ENCODE data around the gene FBXL13.
A peak's percentile ranks its signal among the peaks of the same experiment; 100 is the strongest.
"Not testable (repeated sequence)": the region's sequence is repeated elsewhere in the genome, so short reads cannot be mapped to it uniquely, and the experiment has no call there.

The FBXL13 gene

DNA sequence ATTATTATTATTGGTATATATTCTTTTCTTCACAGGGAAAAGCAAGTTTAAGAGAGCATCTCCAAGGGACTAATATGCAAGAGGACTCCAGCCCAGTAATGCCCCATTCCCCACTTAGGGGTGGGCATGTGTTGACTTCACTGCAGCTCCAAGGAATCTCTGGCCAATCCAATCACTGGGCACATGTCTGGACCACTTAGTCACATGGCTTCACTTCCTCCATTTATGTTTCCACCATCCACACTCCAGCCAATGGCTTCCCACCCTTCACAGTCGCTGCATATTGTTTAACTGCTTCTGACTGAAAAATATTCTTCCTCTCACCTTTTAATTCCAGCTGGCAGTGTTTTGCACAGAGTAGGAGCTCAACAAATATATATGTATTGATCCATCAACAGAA, 43.6 kb downstream of the FBXL13 start:
- Mint-ChIP-seq H3K27me3 (no peaks in the 10 kb centered on the region), H3K36me3 (peaks cover 2% of the 10 kb centered on the region), H3K4me1 (no peaks in the 10 kb centered on the region), H3K27ac (no peak overlapping the region), H3K4me3 (no peak overlapping the region), H3K9me3 (no peaks in the 10 kb centered on the region)
- no peak for ATAC-seq (ENCODE audit: low read depth)
- no peak for DNase-seq (ENCODE audit: low spot score in 2 of 2)

DNA sequence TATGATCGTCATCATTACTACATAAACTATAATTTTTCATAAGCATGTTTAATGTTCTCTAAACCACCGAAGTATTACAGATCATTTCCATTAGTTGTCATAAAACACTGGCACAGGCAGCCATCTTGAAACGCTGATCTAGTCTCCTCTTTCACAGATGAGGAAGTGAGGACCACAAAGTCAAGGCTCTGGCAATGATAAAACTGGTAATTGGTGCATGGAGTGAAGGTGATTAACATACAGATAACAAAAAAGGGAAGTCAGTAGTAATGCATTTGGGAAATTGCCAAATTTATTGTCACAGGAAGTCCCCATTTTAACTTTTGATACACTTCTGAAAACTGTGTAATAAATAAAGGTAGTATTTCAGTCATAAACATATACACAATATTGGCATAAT, 49.3 kb downstream of the FBXL13 start:
- H3K27ac Mint-ChIP-seq: no peak overlapping the region

DNA sequence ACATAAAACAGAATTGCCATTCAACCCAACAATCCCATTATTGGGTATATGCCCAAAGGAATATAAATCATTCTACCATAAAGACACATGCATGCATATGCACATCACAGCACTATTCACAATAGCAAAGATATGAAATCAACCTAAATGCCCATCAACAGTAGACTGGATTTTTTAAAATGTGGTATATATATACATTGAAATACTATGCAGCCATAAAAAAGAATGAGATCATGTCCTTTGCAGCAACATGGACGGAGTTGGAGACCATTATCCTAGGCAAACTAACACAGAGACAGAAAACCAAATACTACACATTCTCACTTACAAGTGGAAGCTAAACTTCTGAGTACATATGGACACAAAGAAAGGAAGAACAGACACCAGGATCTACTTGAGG, 51.0 kb downstream of the FBXL13 start:
- not testable (repeated sequence) for H3K27me3 Mint-ChIP-seq; H3K27ac Mint-ChIP-seq; H3K4me1 Mint-ChIP-seq; H3K9me3 Mint-ChIP-seq; H3K4me3 Mint-ChIP-seq; ATAC-seq (ENCODE audit: low read depth); DNase-seq (ENCODE audit: low spot score in 2 of 2)
- H3K36me3 Mint-ChIP-seq: peaks cover 17% of the 10 kb centered on the region

More for the DNA sequence above, 49.3 kb downstream of the FBXL13 start:
- H3K36me3 Mint-ChIP-seq: peaks cover 11% of the 10 kb centered on the region
- ATAC-seq (ENCODE audit: low read depth) (peak; percentile 100), DNase-seq (ENCODE audit: low spot score in 2 of 2) (peak in 1 of 2 donors; percentile 48)
- peaks cover 9% of the 10 kb centered on the region for H3K9me3 Mint-ChIP-seq
- no peak overlapping the region for H3K4me3 Mint-ChIP-seq
- H3K4me1 Mint-ChIP-seq: peaks cover 6% of the 10 kb centered on the region
- H3K27me3 Mint-ChIP-seq: no peaks in the 10 kb centered on the region

DNA sequence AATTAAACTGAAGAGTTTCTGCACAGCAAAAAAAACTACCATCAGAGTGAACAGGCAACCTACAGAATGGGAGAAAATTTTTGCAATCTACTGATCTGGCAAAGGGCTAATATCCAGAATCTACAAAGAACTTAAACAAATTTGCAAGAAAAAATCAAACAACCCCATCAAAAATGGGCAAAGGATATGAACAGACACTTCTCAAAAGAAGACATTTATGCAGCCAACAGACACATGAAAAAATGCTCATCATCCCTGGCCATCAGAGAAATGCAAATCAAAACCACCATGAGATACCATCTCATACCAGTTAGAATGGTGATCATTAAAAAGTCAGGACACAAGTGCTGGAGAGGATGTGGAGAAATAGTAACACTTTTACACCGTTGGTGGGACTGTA, 53.1 kb downstream of the FBXL13 start:
- not testable (repeated sequence) for H3K4me1 Mint-ChIP-seq; H3K9me3 Mint-ChIP-seq; H3K4me3 Mint-ChIP-seq; H3K27ac Mint-ChIP-seq; ATAC-seq (ENCODE audit: low read depth); H3K27me3 Mint-ChIP-seq; DNase-seq (ENCODE audit: low spot score in 2 of 2)
- H3K36me3 Mint-ChIP-seq: peaks cover 22% of the 10 kb centered on the region

DNA sequence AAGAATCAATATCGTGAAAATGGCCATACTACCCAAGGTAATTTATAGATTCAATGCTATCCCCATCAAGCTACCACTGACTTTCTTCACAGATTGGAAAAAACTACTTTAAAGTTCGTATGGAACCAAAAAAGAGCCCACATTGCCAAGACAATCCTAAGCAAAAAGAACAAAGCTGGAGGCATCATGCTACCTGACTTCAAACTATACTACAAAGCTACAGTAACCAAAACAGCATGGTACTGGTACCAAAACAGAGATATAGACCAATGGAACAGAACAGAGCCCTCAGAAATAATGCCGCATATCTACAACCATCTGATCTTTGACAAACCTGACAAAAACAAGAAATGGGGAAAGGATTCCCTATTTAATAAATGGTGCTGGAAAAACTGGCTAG, 53.7 kb downstream of the FBXL13 start:
- not testable (repeated sequence) for H3K27me3 Mint-ChIP-seq; ATAC-seq (ENCODE audit: low read depth); DNase-seq (ENCODE audit: low spot score in 2 of 2); H3K9me3 Mint-ChIP-seq; H3K4me3 Mint-ChIP-seq; H3K4me1 Mint-ChIP-seq; H3K27ac Mint-ChIP-seq
- peaks cover 22% of the 10 kb centered on the region for H3K36me3 Mint-ChIP-seq

DNA sequence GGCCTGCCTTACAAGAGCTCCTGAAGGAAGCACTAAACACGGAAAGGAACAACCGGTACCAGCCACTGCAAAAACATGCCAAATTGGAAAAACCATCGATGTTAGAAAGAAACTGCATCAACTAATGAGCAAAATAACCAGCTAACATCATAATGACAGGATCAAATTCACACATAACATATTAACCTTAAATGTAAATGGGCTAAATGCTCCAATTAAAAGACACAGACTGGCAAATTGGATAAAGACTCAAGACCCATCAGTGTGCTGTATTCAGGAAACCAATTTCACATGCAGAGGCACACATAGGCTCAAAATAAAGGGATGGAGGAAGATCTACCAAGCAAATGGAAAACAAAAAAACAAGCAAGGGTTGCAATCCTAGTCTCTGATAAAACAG, 56.3 kb downstream of the FBXL13 start:
- H3K4me1 Mint-ChIP-seq; H3K4me3 Mint-ChIP-seq; ATAC-seq (ENCODE audit: low read depth); H3K27me3 Mint-ChIP-seq; DNase-seq (ENCODE audit: low spot score in 2 of 2); H3K27ac Mint-ChIP-seq: not testable (repeated sequence)
- Mint-ChIP-seq H3K36me3 (peaks cover 25% of the 10 kb centered on the region), H3K9me3 (peaks cover 10% of the 10 kb centered on the region)

DNA sequence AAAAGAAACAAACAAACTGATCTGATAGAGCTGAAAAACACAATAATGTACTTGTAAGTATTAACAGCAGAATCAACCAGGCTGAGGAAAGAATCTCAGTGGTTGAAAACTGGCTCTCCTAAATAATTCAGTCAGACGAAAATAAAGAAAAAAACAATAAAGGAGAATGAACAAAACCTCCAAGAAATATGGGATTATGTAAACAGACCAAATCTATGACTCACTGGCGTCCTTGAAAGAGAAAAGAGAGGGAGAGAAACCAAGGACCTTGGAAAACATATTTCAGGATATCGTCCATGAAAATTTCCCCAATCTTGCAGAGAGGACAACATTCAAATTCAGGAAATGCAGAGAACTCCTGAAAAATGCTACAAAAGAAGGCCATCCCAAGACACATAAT, 62.9 kb downstream of the FBXL13 start:
- Mint-ChIP-seq H3K9me3 (peaks cover 6% of the 10 kb centered on the region), H3K4me1 (peaks cover 18% of the 10 kb centered on the region), H3K4me3 (no peak overlapping the region), H3K27ac (no peak overlapping the region), H3K27me3 (no peaks in the 10 kb centered on the region), H3K36me3 (peaks cover 9% of the 10 kb centered on the region)
- ATAC-seq (ENCODE audit: low read depth): no peak
- no peak for DNase-seq (ENCODE audit: low spot score in 2 of 2)

GRCh38 chr7:103010211-103010610, 64.4 kb downstream of the FBXL13 start:
- Mint-ChIP-seq H3K4me1 (peaks cover 18% of the 10 kb centered on the region), H3K27ac (peak overlapping the region; percentile 72)

DNA sequence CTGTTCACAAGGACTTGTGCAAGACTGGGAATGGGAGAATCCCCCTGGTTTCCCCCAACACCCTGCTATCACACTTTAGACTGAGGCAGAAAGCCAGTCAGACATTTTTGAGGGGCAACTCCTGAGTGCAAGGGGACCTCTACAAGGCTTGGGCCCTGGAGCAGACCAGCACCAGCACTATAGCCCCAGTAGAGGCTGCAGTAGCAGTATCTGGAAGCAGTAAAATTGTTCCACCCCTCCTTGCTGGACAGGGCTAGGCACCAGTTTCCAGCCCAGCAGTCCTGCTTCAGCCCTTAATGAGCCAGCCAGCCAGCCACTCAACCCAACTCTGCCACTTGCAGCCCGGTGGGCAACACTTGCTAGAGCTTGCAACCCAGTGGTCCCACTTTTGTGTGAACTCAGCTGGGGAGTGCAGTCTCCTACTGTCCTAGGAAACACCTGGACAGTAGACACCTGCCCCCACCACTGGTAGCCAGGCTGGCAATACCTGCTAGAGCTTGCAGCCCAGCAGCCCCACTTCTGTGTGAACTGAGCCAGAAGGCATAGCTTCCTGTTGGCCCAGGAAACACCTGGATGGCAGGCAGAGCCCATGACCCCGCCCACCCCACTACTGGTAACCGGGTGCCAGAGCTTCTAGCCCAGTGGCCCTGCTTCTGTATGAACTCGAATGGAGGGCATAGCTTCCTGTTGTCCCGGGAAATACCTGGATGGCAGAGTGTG, 65.0 kb downstream of the FBXL13 start:
- Mint-ChIP-seq H3K27me3 (no peaks in the 10 kb centered on the region), H3K27ac (peak overlapping the region; percentile 72), H3K4me1 (peaks cover 18% of the 10 kb centered on the region), H3K4me3 (peak overlapping the region; percentile 61), H3K9me3 (peaks cover 10% of the 10 kb centered on the region), H3K36me3 (peaks cover 7% of the 10 kb centered on the region)
- DNase-seq (ENCODE audit: low spot score in 2 of 2) (peak; percentile 39 to 43), ATAC-seq (ENCODE audit: low read depth) (peak; percentile 92)

More at GRCh38 chr7:103010211-103010610, 64.4 kb downstream of the FBXL13 start:
- ATAC-seq (ENCODE audit: low read depth): peak; percentile 57
- DNase-seq (ENCODE audit: low spot score in 2 of 2): peak; percentile 3 to 22
- H3K27me3 Mint-ChIP-seq: no peaks in the 10 kb centered on the region
- H3K36me3 Mint-ChIP-seq: peaks cover 7% of the 10 kb centered on the region
- H3K4me3 Mint-ChIP-seq: peak overlapping the region; percentile 61
- H3K9me3 Mint-ChIP-seq: peaks cover 9% of the 10 kb centered on the region

DNA sequence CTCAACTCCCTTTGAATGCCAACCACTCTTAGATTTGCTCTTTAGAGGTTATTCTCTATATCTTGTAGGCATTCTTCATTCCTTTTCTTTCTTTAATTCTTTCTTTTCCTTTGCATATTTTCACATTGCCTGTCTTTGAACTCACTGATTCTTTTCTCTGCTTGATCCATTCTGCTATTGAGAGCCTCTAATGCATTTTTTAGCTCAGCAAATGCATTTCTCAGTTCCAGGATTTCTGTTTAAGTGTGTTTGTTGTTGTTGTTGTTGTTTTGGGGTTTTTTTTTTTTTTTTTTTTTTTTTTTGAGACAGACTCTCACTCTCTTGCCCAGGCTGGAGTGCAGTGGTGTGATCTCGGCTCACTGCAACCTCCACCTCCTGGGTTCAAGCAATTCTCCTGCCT, 71.6 kb downstream of the FBXL13 start:
- Mint-ChIP-seq H3K9me3 (peaks cover 20% of the 10 kb centered on the region), H3K27ac (no peak overlapping the region), H3K4me3 (no peak overlapping the region), H3K4me1 (peaks cover 3% of the 10 kb centered on the region), H3K27me3 (no peaks in the 10 kb centered on the region), H3K36me3 (peaks cover 21% of the 10 kb centered on the region)
- ATAC-seq (ENCODE audit: low read depth) (no peak), DNase-seq (ENCODE audit: low spot score in 2 of 2) (no peak)

GRCh38 chr7:103001210-103001609, 73.4 kb downstream of the FBXL13 start:
- DNase-seq (ENCODE audit: low spot score in 2 of 2): no peak
- Mint-ChIP-seq H3K36me3 (peaks cover 21% of the 10 kb centered on the region), H3K9me3 (peaks cover 19% of the 10 kb centered on the region), H3K27ac (no peak overlapping the region), H3K4me3 (no peak overlapping the region), H3K4me1 (no peaks in the 10 kb centered on the region), H3K27me3 (no peaks in the 10 kb centered on the region)
- no peak for ATAC-seq (ENCODE audit: low read depth)

GRCh38 chr7:102996957-102997356, 77.6 kb downstream of the FBXL13 start:
- Mint-ChIP-seq H3K27ac (no peak overlapping the region), H3K4me3 (no peak overlapping the region), H3K4me1 (no peaks in the 10 kb centered on the region), H3K36me3 (peaks cover 7% of the 10 kb centered on the region), H3K27me3 (no peaks in the 10 kb centered on the region), H3K9me3 (peaks cover 9% of the 10 kb centered on the region)
- no peak for DNase-seq (ENCODE audit: low spot score in 2 of 2)
- no peak for ATAC-seq (ENCODE audit: low read depth)

DNA sequence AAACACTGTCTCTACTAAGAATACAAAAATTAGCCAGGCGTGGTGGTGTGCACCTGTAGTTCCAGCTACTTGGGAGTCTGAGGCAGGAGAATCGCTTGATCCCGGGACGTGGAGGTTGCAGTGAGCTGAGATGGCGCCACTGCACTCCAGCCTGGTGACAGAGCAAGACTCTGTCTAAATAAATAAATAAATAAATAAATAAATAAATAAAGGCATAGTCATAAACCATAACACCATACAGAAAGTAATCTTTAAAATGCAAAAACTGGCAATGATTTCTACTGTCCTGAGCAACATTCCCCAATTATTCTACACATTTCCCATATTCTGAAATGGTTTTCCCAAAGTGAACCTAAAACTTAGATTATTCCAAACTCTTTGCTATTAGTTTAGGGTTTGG, 79.0 kb downstream of the FBXL13 start:
- not testable (repeated sequence) for H3K27ac Mint-ChIP-seq; H3K9me3 Mint-ChIP-seq; H3K4me1 Mint-ChIP-seq; H3K4me3 Mint-ChIP-seq; DNase-seq (ENCODE audit: low spot score in 2 of 2); H3K27me3 Mint-ChIP-seq; H3K36me3 Mint-ChIP-seq; ATAC-seq (ENCODE audit: low read depth)

DNA sequence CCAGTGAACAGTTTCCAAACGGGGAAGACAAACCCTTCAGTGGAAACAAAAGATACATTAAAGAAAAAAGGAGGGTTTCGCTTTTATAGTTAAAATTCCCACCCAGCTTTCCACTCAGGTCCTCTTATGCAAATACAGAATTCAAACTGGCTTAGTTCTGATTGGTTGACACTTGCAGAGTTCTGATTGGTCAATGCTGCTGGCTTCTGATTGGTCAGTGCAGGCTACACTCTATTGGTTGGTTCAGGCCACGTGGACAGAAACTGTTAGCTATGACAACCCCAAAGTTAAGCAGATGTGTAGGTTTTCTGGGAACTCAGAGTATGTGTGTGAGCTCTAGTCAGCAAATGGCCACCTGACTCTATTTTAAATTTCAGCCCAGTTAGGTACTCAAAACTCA, 80.0 kb downstream of the FBXL13 start:
- H3K4me1 Mint-ChIP-seq: no peaks in the 10 kb centered on the region
- no peak for ATAC-seq (ENCODE audit: low read depth)
- no peaks in the 10 kb centered on the region for H3K9me3 Mint-ChIP-seq
- H3K36me3 Mint-ChIP-seq: no peaks in the 10 kb centered on the region
- no peak overlapping the region for H3K4me3 Mint-ChIP-seq
- no peaks in the 10 kb centered on the region for H3K27me3 Mint-ChIP-seq
- no peak overlapping the region for H3K27ac Mint-ChIP-seq
- no peak for DNase-seq (ENCODE audit: low spot score in 2 of 2)

DNA sequence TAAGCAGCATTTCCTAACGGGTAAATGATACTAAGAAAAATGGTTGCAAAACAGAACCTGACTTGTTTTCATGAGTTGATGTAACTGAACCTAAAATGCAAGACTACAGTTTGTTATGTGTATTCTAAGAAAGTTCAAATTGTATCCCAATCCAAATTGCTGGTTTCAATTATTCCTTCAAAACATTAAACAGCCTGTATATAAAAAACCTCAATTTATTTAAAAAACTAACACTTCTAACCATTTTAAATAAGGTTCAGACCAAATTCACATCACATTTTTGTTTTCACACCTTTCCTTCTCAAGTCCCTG, 80.9 kb downstream of the FBXL13 start:
- no peaks in the 10 kb centered on the region for H3K9me3 Mint-ChIP-seq
- ATAC-seq (ENCODE audit: low read depth) (no peak), DNase-seq (ENCODE audit: low spot score in 2 of 2) (no peak)
- peaks cover 6% of the 10 kb centered on the region for H3K4me1 Mint-ChIP-seq
- H3K36me3 Mint-ChIP-seq: no peaks in the 10 kb centered on the region
- no peak overlapping the region for H3K27ac Mint-ChIP-seq
- H3K27me3 Mint-ChIP-seq: no peaks in the 10 kb centered on the region
- H3K4me3 Mint-ChIP-seq: no peak overlapping the region

Measured in memory B cell (primary cell).